WERI-Rb-1 (cell line): ENCODE measurements around the gene CYFIP1.

Experiments
- DNase-seq: peaks from one replicate; pipeline ENCODE4 v3.0.0-alpha.2; 2020
- H3K27ac ChIP-seq: fragments of 250-450 bp; sonication (Bioruptor Pico); 2 replicates; pipeline ENCODE4 v1.5.1; 2020; ENCODE audit warnings: mild to moderate bottlenecking, moderate library complexity
- H3K27me3 ChIP-seq: fragments of 250-450 bp; sonication (Bioruptor Pico); 2 replicates; pipeline ENCODE4 v1.5.1; 2021; ENCODE audit warnings: mild to moderate bottlenecking, low read depth, moderate library complexity; ENCODE audit not compliant: insufficient read depth, severe bottlenecking
- H3K36me3 ChIP-seq: fragments of 250-450 bp; sonication (Bioruptor Pico); 2 replicates; pipeline ENCODE4 v1.5.1; 2020; ENCODE audit warnings: mild to moderate bottlenecking, moderate library complexity
- H3K4me3 ChIP-seq: 2 replicates; pipeline ENCODE4 v1.5.1; 2011; ENCODE audit warnings: low read depth, mild to moderate bottlenecking, control low read depth, low read length
- H3K9me3 ChIP-seq: fragments of 250-450 bp; sonication (Bioruptor Pico); 2 replicates; pipeline ENCODE4 v1.5.1; 2021; ENCODE audit warnings: mild to moderate bottlenecking, moderate library complexity; ENCODE audit not compliant: severe bottlenecking
- TF ChIP-seq, protein P1 (sequence below): IDR thresholded peaks from 2 replicates; pipeline ENCODE4 v1.5.1; 2011; ENCODE audit warnings: low read depth, mild to moderate bottlenecking, control low read depth, inconsistent platforms, low read length

The CYFIP1 gene

DNA sequence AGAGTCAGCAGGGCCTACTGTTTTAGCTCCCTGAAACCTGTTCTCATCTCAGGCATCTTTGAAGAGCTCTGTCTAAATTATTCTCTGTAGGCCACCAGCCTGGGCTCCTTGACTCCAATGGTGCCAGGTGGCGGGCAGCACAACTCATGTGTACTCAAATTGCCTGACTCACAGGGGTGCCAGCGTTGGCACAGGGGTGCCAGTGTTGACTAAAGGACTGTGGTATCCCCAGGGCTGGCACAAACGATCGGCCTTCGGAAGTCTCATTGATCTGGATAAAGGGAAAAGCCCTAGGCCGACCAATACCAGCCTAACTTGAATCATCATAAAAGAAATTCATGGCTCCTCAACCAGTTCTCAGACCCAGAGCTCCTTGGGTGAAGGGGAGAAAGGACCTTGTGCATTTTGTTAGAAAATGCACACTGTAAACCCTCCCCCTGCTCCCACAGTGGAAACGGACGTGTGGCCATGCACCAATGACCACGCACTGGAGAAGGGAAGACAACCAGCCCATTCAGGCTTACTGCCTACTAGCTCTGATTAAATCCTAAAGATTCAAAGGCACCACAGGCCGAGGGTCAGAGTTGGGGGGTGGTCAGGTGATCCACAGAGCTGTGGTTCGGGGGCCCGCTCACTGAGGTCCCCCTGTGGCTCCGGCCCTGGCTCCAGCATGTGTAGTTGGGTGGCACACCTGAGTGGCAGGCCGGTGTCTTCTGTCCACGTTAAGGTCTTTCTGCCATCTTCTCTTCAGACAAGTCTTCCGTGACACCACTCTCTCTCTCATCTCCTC, 72.8 kb downstream of the CYFIP1 start:
- DNase-seq, result no peak
- no peaks in the 10 kb centered on the region for H3K9me3 ChIP-seq
- no peaks in the 10 kb centered on the region for H3K36me3 ChIP-seq
- no peak overlapping the region for H3K27ac ChIP-seq
- no peak overlapping the region for H3K4me3 ChIP-seq
- H3K27me3 ChIP-seq, result no peaks in the 10 kb centered on the region
- TF ChIP-seq, protein P1, sequence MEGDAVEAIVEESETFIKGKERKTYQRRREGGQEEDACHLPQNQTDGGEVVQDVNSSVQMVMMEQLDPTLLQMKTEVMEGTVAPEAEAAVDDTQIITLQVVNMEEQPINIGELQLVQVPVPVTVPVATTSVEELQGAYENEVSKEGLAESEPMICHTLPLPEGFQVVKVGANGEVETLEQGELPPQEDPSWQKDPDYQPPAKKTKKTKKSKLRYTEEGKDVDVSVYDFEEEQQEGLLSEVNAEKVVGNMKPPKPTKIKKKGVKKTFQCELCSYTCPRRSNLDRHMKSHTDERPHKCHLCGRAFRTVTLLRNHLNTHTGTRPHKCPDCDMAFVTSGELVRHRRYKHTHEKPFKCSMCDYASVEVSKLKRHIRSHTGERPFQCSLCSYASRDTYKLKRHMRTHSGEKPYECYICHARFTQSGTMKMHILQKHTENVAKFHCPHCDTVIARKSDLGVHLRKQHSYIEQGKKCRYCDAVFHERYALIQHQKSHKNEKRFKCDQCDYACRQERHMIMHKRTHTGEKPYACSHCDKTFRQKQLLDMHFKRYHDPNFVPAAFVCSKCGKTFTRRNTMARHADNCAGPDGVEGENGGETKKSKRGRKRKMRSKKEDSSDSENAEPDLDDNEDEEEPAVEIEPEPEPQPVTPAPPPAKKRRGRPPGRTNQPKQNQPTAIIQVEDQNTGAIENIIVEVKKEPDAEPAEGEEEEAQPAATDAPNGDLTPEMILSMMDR, result no peak

DNA sequence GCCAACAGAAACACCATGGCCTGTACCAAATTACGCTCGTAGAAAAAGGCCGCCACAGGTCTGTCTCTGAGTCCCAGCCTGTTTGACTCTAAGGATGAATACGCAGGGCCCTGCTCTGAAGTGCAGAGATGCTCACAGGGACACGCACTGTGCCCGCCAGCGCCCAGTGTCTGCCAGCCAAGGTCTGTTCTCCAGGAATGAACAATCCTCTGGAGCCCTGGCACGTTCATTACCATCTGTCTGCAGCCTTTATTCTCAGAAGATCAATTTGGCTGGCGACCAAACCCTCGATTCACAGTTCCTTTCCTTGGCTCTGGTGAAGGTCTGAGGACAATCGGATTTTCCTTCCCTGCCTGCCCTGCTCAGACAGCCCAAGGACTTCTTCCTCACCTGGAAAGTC, 75.4 kb downstream of the CYFIP1 start:
- Histone ChIP-seq H3K4me3 (no peak overlapping the region), H3K9me3 (no peaks in the 10 kb centered on the region), H3K36me3 (no peaks in the 10 kb centered on the region), H3K27me3 (no peaks in the 10 kb centered on the region), H3K27ac (no peak overlapping the region)
- TF ChIP-seq, protein P1, result no peak
- DNase-seq, result no peak

DNA sequence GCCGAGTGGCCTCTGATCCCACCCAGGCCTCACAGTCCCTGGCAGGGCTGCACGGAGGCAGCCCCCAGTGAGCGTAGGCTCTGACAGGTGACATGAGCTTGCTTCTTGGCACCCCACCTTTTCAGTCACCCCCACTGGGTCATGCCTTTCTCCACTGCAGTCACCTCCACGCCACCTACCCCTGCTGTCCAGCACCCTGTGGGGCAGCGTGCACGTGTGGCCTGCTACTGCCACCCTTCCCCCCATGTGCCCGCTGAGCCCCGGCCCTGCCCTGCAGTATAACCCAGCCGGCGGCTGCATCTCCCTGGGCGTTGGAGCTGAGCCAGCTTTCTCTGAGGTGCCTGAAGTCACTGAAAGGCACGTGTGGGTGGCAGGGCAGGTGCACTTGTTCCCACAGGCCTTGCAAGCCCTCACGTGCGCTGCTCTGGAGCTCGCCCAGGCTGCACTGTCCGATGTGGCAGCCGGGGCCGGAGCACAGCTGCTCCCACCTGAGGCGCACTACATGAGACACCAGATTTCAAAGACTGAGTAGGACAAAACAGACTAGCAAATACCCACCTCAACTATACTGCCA, 76.1 kb downstream of the CYFIP1 start:
- DNase-seq, result no peak
- H3K36me3 ChIP-seq, result no peaks in the 10 kb centered on the region
- H3K4me3 ChIP-seq, result no peak overlapping the region
- H3K9me3 ChIP-seq, result no peaks in the 10 kb centered on the region
- TF ChIP-seq, protein P1, result no peak
- H3K27me3 ChIP-seq, result no peaks in the 10 kb centered on the region
- H3K27ac ChIP-seq, result no peak overlapping the region

DNA sequence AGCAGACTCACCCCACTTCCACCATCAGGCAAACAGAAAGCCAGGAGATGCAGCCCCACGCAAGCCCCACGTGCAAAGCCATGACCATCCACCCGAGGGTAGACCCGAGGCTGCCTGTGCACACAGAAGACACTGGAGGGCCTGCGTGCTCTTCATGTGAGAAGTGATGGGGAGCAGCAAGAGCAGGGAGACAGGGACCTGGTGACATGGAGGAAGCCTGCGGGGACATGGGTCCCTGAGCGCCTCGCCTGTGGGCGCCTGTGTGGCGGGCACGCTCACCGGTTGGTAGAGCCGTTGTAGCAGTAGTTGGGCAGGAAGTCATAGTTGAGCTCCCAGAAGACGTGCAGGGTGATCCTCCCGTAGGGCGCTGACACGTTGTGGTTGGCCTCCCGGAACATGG, 76.7 kb downstream of the CYFIP1 start:
- TF ChIP-seq, protein P1, result 0 out of 2 replicates have a peak, but pooled peaks have one; percentile 7
- H3K9me3 ChIP-seq, result no peaks in the 10 kb centered on the region
- DNase-seq, result no peak
- H3K36me3 ChIP-seq, result no peaks in the 10 kb centered on the region
- H3K27me3 ChIP-seq, result no peaks in the 10 kb centered on the region
- H3K27ac ChIP-seq, result no peak overlapping the region
- H3K4me3 ChIP-seq, result no peak overlapping the region

DNA sequence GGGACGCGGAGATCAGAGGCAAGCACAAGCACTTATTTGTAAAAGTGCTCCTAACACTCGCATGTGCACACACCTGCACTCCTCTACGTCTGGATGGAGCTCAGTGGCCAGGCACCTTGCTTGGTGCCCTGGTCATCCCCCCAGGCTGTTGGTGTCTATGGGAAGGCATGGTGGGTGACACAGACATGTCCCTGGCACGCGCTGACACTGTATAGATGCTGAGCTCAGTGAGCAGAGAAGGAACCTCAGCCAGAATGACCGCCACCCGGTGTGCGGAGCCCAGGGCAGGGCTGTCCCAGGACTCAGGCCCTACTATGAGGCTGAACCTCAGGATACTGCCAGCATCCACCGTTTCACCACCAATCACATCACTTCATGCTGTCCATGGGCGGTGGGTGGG, 77.2 kb downstream of the CYFIP1 start:
- no peak for DNase-seq

More for the DNA sequence above, 77.2 kb downstream of the CYFIP1 start:
- TF ChIP-seq, protein P1, result no peak
- Histone ChIP-seq H3K27ac (no peak overlapping the region), H3K9me3 (no peaks in the 10 kb centered on the region), H3K27me3 (no peaks in the 10 kb centered on the region), H3K4me3 (no peak overlapping the region), H3K36me3 (no peaks in the 10 kb centered on the region)
